GM06990 (cell line): ENCODE measurements around the gene RHPN2.
"Not testable (repeated sequence)": the region's sequence is repeated elsewhere in the genome, so short reads cannot be mapped to it uniquely, and the experiment has no call there.

ENCODE experiments used
- DNase-seq: peaks from one replicate; pipeline ENCODE4 v3.0.0-alpha.2; 2011; ENCODE audit not compliant: insufficient read length; ENCODE audit errors: extremely low read depth
- H3K27me3 ChIP-seq: replicated peaks from 2 replicates; pipeline ENCODE4 v1.6.0; 2011; ENCODE audit warnings: low read length; ENCODE audit not compliant: control insufficient read depth, insufficient read depth
- H3K36me3 ChIP-seq: 2 replicates; pipeline ENCODE4 v1.5.1; 2011; ENCODE audit warnings: low read length; ENCODE audit not compliant: control insufficient read depth, insufficient read depth
- H3K4me3 ChIP-seq: replicated peaks from 2 replicates; pipeline ENCODE4 v1.5.1; 2011; ENCODE audit warnings: low read depth, mild to moderate bottlenecking, control low read depth, low read length
- CTCF ChIP-seq: IDR thresholded peaks from 2 replicates; pipeline ENCODE4 v1.5.1; 2011; ENCODE audit warnings: low read length, control low read depth, mild to moderate bottlenecking, inconsistent platforms; ENCODE audit not compliant: insufficient read depth, poor library complexity, severe bottlenecking

Gene RHPN2

GRCh38 chr19:33032218-33032781 is 32.4 kb downstream of the RHPN2 start:
- no peak for DNase-seq
- no peaks in the 10 kb centered on the region for H3K27me3 ChIP-seq
- no peak for TF ChIP-seq CTCF
- no peaks in the 10 kb centered on the region for H3K36me3 ChIP-seq
- H3K4me3 ChIP-seq, result no peak overlapping the region

GRCh38 chr19:33029746-33030303 is 34.9 kb downstream of the RHPN2 start:
- TF ChIP-seq CTCF, result no peak
- no peak overlapping the region for H3K4me3 ChIP-seq
- no peaks in the 10 kb centered on the region for H3K36me3 ChIP-seq
- DNase-seq, result no peak
- no peaks in the 10 kb centered on the region for H3K27me3 ChIP-seq

- not testable (repeated sequence) for H3K36me3 ChIP-seq, H3K4me3 ChIP-seq, H3K27me3 ChIP-seq, DNase-seq
These were observed 38.1 kb downstream of the RHPN2 start for GRCh38 chr19:33026602-33027001.

- not testable (repeated sequence) for H3K36me3 ChIP-seq, DNase-seq, H3K4me3 ChIP-seq, H3K27me3 ChIP-seq
These were observed 39.0 kb downstream of the RHPN2 start for GRCh38 chr19:33025468-33026238.

GRCh38 chr19:33024398-33024797 is 40.3 kb downstream of the RHPN2 start:
- Histone ChIP-seq H3K4me3 (no peak overlapping the region), H3K36me3 (no peaks in the 10 kb centered on the region), H3K27me3 (no peaks in the 10 kb centered on the region)
- DNase-seq, result no peak
- TF ChIP-seq CTCF, result no peak

- Histone ChIP-seq H3K36me3 (no peaks in the 10 kb centered on the region), H3K27me3 (no peaks in the 10 kb centered on the region), H3K4me3 (no peak overlapping the region)
- no peak for DNase-seq
- TF ChIP-seq CTCF, result peak; percentile 10
These were observed 42.1 kb downstream of the RHPN2 start for GRCh38 chr19:33022472-33023116.

- not testable (repeated sequence) for H3K27me3 ChIP-seq, H3K4me3 ChIP-seq, H3K36me3 ChIP-seq, DNase-seq
These were observed 53.8 kb downstream of the RHPN2 start for GRCh38 chr19:33010891-33011290.
